Skin of body (tissue), 2 donors: Measurements from ENCODE around the gene TMEM236. TPM values are rescaled to one million over a fixed set of nuclear protein-coding genes. Genes with fewer than 3 reads are reported as not detected.
A peak's percentile ranks its signal among the peaks of the same experiment; 100 is the strongest.

Experiments
- DNase-seq: peaks from one replicate; lab custom pipeline; 2025; lab: John Stamatoyannopoulos, UW
- total RNA-seq: library from RNA; depleted of rRNA; stranded (reverse); fragments of >200 nt; gene quantifications from one replicate; pipeline ENCODE4 v1.2.3, GENCODE V29; 2014

The TMEM236 gene
- total RNA-seq, 1 donor from 2014 or later, result 0.69 TPM

DNA sequence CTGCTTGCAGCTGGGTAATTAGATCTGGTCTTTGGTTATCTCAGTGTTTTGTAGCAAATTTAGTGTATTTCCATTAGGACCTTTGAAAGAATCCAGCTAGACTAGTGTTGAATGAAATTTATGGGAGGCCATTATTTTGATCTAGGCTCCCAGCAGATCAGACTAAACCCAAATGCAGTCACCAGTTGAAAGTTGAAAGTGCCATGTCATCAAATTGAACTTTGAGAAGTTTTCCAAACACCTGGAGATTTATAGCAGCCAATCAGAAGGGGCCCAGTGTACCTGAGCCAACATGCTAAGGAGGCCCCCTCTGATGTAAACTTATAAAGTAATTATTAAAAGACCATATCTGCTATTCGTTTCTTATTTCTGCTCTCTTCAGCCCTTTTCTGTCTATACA, 11.3 kb upstream of the TMEM236 start:
- DNase-seq, result no peak

DNA sequence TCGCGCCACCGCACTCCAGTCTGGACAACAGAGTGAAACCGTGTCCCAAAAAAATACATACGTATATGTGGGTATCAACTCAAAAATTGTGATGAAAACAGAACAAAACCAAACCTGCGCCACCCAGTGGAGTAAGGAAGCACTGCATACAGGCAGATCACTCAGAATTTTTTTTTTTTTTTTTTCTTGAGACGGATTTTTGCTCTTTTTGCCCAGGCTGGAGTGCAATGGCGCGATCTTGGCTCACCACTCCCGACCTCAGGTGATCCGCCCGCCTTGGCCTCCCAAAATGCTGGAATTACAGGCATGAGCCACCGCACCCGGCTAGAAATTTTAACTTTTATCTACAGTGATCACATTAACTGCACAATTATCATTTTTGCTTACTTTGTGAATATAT, 9.1 kb upstream of the TMEM236 start:
- DNase-seq, result peak; percentile 28

DNA sequence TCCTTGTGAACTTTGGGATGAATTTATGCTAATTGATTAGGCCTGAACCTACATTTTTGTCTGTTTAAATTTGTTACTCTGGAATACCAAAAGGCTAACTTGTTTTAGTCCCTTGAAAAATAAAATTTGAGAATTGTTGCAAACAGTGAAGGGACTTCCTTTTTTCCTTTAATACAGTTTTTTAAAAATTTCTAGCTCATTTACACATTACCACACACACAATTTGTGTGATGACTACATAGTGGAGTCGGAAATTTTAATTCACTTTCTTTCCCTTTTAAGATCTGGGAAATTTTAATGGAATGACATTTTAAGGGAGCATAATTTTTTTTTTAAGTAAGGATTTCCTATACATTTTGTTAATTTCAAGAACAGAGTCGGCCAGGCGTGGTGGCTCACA, 8.6 kb upstream of the TMEM236 start:
- DNase-seq, result no peak

DNA sequence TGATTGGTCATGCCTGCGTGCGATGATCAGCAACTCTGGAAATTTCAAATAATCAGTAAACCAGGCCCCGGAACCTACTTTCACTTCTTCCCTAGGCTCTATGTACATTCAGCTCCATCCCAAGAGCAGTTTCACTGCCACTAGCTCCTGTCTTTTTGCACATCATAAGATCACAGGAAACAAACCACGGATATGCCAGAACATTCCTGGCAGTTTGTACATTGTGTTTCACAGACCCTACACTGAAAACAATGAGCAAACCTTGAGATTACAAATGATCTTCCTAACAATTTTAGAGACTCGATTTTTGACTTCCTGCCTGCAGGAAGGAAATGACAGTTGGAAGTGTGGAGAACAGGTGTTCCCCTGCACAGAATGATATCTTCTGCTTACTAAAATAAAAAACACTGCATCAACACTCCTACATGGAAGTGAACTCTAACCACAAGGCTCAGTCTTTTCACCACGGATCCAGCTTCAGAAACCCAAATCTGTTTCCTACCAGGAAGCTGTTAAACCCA, 7.6 kb upstream of the TMEM236 start:
- no peak for DNase-seq

DNA sequence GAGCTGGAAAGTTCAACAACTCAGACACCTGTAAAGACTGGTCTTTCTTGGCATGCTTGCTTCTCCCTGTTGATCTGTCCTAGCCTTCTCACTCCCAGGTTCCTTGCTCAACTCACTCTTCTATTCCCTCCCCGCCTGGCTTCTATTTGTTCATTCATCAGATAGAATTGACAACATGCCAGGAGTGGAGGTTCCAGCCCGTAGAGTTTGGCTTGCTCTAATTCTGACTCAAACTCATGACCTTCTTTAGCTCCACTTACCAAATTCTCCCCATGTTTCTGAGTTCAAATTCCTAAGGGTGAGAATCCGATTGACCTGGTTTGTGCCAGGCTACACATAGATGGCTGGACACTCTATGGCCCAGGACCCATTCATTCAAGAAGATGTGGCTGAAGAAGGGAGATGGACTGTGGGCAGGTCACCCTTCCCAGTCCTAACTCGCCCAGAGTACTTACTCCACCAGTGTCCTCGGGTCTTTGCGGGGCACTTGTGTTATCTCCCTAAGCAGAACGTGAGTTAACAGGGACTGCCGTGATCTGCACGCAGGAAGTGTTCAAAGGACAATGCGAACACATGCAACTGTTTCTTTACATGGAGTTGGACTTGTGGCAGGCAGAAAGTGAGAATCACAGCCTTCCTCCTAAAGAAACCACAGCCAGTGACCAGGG, 4.0 kb upstream of the TMEM236 start:
- DNase-seq, result no peak

DNA sequence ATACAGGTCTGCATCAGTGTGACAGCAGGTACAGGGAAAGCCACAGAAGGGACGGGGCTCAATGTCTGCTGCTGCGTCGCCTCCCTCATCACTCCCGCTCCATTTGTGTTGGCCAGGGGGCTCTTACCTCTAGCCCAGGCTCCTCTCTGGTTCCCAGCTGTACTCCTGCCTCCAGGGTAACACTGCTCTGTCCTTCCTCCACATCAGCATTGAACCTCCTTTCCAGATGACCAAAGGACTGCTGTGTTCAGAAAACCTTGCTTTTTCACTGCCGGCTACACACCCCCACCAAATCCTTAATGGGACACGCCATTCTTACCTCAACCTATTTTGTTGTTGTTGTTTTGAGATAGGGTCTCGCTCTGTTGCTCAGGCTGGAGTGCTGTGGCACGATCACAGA, 2.1 kb upstream of the TMEM236 start:
- DNase-seq, result no peak

DNA sequence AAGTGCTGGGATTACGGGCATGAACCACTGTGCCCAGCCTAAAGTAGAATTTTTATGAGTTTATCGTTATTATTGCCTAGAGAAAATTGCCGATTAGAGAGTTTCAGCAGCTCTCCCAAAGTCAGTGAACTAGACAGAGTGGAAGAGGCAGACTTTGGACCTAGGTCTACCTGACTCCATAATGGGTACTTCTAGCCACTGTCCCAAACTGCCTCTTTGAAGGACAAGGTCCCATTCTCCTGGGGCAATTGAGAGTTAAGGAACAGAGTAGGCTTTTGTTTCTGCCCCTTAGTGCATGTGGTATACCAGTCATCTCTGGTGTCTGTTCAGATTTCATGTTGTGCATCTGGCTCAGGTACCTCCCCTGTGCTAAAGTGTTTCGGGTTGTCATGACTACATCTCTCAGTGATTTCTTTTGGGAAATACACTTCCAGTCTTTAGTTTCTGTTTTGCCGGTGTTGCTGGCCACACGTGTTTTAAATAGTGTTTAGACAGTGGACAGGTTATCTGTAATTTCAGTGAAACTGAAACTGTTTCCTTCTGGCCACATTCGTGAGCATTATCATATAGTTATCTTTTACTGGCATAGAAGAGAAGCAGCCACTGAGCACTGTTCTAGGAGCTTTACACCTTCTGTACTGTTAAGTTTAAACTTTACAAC, 4.7 kb downstream of the TMEM236 start:
- no peak for DNase-seq

DNA sequence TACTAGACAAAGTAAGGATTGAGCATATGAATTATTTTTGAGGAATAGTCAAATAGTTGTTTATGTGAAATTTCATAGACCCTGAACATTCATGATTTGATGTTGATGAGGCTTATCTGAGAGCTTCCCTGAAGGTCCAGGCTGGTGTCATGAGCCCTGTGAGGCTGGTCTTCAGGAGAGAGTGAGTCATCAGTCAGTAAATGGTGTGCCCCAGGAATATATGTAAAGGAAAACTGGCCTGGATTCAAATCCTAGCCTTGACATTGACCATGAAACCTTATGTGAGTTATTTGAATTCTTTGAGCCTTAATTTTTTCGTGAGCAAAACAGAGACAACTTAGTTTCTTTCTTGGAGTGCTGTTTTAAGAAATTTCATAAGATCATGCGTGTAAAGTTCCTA, 6.2 kb downstream of the TMEM236 start:
- DNase-seq, result no peak

DNA sequence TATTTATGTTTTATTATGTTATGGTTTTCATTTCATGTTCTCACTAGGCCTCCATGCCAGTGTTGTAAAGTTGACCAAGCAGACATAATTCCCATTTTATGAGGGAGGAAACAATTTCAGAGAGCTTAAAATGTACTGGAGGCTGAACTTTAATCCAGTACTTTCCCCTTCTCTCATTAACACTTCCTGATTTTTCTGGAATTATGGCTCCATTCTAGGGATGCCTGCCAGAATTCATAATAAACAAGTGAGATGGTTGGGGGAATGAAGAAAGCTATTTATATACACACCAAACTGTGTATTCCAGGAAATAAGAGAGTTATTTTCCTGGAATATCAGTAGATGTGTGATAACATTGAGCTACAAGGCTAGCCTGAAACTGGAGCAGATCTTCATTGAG, 6.9 kb downstream of the TMEM236 start:
- DNase-seq, result no peak

DNA sequence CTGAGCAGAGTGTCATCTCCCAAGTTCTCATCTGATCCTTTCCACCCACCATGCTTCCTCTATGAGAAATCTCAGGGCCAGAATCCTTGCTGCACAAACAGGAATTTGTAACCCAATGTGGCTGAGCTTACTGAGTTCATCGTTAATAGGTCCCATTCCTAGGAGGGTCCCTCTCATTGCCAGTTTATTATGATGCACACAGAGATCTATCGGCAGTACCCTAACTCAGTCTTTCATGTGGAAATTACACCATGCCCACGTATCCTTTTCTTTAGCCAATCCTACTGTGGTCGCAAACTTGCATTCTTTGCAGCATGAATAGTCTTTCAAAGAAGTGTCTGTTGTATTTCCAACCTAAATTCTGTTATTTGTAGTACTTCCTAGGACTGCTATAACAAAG, 12.1 kb downstream of the TMEM236 start:
- DNase-seq, result no peak

DNA sequence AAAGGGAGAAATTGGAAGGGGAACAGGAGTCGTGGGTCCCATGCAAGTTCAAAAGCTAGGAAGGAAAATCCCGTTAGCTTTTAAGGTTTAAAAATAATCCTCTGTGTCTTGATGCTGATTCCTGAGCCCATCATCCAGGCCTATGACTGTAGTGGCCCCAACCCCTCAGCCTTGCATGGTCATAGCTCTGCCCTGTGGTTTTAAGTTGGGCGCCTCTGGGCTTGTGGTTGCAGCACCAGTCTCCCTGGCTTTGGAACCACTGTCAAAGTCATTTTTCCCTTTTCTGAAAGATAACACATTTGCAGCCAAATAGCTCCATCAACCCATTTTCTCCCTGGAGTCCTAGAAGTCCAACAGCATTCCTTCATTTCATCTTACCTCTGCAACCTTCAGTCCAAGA, 13.6 kb downstream of the TMEM236 start:
- DNase-seq, result no peak

DNA sequence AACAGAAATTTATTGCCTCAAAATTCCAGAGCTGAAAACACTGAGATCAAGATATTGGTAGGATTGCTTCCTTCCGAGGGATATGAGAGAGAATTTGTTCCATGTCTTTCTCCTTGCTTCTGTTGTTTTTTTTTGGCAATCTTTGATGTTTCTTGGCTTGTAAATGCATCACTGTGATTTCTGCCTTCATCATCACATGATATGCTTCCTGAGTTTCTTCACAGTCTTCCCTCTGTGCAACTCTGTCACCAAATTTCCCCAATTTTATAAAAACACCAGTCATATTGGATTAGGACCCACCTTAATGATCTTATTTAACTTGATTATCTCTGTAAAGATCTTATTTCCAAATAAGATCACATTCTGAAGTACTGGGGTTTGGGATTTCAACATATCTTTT, 14.7 kb downstream of the TMEM236 start:
- DNase-seq, result no peak

DNA sequence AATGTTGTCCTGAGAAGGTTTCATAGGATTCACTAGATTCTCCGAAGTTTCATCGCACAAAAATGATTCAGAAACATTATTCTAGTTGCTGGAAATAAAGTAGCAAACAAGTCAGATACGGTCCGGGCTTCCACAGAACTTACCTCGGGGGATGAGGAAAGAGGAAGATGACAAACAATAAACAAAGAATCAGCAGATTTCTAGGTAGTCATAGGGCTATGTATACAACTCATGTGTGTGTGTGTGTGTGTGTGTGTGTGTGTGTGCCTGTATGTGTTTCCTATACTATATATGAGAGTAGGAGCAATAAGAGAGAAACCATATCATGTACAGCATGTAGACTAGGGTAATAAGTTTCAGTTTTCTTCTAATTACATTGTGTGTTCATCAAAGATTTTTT, 16.5 kb downstream of the TMEM236 start:
- DNase-seq, result no peak

DNA sequence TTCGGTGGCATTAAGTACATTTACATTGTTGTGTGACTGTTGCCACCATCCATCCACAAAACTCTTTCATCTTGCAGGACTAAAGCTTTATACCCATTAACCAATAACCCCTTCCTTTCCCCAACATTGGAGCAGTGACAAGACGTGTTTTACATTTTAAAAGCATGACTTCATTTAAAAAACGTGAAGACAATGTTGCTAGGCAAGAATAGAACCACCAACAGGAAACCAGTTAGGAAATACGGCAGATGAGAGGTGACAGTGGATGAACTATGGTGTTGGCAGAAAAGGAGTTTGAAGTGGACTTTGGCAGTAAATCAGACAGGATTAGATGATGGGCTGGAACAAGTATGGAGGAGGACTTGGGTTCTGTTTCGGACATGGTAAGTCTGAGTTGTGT, 17.0 kb downstream of the TMEM236 start:
- DNase-seq, result no peak

DNA sequence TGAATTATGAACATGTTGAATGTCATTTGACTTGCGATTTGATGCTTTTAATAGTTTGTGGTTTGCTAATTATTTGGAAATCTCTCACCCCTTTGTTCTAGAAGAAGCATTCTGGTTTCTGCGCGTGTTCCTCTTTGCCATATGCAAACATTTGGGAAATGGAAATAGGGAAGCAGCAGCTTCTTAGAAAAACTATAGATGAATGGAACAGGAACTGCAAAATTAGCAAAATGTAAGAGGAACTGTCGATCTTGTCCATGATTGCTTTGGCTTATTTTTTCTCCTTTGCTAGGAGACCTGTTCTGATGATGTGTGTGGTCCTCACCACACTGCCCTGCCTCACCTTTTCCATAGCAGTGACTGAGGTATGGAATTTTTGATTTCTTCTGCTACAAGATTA, 19.0 kb downstream of the TMEM236 start:
- DNase-seq, result no peak

DNA sequence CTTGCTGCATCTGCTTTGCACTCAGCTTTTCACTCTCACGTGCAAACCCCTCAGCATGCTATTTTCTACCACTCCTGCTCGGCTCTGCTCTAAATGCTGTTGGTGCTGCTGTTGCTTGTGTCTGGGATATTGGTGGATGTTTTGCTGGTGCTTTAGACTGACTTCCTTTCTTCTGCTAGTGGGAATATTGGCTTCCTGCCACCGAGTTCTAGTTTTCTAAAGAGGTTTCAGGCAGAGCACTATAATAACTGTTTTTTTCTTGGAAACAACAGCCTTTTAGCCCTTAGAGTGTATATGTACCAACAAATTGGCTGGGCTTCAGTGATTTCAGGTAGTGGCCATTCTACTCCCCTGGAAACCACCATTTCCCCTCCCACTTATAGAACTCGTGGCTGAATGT, 27.8 kb downstream of the TMEM236 start:
- no peak for DNase-seq

DNA sequence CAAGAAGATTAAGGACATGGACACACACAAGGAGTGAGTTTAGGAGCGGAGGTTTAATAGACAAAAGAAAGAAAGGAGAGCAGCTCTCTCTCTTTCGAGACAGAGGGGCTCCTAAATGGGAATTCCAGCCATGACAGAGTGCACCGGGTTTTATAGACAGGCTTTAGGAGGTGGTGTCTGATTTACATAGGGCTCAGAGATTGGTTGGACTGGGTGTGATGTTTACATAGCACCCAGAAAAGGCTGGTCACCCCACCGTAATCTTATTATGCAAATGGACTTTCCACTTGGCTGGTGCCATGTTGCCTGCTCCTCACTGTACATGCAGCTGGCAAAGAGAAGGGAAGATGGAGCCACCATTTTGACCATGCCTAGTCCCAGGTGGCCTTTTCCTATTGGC, 28.7 kb downstream of the TMEM236 start:
- no peak for DNase-seq

DNA sequence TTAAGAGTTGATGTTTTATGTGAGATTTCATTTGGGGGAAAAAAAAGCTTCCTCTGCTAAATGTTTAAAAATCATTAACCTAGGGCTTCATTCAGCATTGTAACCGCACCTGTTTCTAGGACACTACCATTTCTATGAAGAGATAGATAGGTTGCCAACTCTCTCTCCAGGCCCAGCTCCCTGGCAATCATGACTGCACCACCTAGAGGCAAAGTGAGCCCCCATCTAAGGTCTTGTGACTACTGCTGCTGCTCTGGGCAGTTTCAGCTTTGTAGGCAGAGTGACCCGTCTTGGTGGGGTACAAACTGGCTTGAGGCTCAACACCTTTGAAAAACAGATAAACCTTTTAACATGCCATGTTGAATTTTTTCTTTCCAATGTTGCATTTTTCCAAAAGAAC, 29.9 kb downstream of the TMEM236 start:
- DNase-seq, result no peak

DNA sequence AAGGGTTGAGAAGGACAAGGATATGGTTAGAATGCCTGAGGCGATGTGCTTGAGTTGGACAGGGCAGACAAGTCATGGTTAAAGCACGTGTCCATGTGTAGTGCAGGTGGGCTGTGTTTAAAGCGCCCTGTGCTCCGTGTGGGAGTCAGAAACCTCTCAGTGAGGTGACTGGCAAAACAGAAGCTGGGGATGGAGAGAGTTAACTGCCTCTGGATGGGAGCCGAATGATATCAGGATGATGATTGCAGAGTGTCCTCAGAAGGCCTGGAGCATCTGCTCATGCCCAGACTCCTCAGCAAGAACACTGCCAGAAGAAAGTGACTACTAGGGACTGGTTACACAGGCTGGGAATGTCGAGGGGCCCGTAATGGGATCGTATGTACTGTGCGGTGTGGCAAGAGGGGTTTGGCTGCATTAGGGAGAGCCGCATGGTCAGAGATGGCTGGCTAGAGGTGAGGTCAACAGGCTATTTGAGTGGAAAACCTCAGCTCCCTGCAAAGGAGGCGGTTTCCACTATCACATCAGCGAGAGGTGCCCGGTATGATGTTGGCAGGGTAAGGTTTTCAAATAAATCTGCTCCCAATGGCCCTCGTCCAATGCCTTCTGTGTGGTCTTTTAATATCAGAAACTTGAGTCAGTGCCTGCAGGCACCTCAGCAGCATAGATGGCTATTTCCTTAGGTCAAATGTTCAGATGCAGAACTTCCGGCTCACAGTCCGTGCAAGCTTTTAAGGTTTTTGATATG, 31.1 kb downstream of the TMEM236 start:
- DNase-seq, result peak; percentile 3

DNA sequence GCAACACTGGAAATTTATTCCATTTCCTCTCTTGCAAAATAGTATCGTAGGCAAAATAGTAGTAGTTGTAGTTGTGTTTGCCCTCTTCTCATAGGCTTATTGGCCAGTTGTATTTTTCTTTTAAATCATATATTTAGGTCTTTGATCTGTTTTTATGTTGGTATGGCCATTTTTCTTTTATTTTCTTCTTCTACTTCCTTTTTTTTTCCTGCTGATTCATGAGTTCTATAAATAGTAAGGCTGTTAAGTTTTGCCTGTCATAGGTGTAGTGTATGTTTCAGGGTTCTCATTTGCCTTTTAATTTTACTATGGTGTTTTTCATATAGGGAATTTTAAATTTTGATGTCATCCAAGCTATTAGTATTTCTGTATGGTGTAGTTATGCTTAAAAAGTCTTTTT, 31.8 kb downstream of the TMEM236 start:
- DNase-seq, result no peak

DNA sequence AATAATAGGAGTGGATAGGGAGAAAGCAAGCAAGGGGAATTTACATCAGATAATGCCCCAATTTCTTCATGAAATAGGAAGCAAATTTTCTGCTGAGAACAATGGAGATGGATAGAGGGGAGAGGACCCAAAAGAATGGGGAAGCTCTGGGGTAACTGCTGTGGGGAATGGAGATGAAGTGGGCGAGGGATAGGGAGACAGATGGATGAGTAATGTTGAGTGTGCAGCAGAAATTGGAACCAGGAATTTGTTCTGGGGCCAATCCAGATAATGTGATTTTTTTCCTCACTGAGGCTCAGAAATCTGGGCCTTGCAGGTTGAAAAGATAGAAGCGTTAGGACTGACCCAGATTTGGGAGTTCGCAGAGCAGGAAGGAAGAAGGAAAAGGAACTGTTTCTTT, 32.7 kb downstream of the TMEM236 start:
- DNase-seq, result no peak

DNA sequence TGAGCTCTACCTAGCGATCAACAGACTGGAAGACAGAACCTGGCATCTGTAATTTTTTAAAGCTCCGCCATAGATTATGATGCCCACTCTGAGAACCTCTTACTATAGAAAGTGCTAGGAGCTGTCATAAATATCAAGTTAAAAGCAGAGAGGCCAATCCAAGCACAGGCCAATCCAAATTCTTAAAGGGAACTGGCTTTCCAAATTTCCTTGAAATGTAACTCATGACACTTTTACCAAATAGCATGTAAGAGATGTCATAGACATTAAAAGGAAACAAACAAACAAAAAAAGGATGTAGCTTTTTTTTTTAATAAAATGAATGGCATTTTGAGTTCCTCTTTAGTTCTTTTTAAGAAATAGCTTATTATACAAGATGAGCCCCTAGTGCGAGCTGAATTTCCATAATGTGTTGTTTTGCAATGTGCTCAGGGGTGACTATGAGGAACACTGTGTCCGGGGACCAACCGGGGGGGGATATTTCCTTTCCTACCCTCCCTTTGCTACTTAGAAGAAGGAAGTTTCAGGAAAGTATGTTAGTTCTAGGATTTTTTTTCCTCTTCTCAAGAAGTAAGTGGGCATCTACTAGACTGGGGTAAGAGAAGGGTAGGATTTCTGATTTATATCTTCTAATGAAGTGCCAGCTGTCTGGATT, 33.4 kb downstream of the TMEM236 start:
- no peak for DNase-seq
